ENCODE results near the gene RPAIN. TPM values are rescaled to one million over a fixed set of nuclear protein-coding genes. Genes with fewer than 3 reads are reported as not detected.
A peak's percentile ranks its signal among the peaks of the same experiment; 100 is the strongest.

RPAIN gene
- total and polyA plus RNA-seq, 2 donors (not counting 1 experiment from before 2014, with no cell fraction given) = 73.9 to 125 TPM

GRCh38 chr17:5378566-5379207 is 41.3 kb upstream of the RPAIN start:
- no peak for TF ChIP-seq EZH2 (IDR thresholded peaks at IDR 0.05; ENCODE audit: borderline replicate concordance, insufficient read depth, low read depth, low read length, poor library complexity, severe bottlenecking)
- TF ChIP-seq CTCF (IDR thresholded peaks at IDR 0.05) = no peak
- Histone ChIP-seq H2AFZ (ENCODE audit: insufficient read depth, low read depth, low read length, poor library complexity, severe bottlenecking) (no peak overlapping the region), H3K79me2 (ENCODE audit: control insufficient read depth, insufficient read depth, low read length) (no peaks in the 10 kb centered on the region), H3K27ac (ENCODE audit: low read length in 2 of 2) (peak overlapping the region in 1 of 2 donors; percentile 34), H3K4me3 (ENCODE audit: control extremely low read depth in 1 of 5, extremely low read depth in 1 of 5, insufficient read depth in 1 of 5, low read depth in 2 of 5, low read length in 4 of 5) (no peak overlapping the region), H3K36me3 (replicated peaks in 1 of 2; ENCODE audit: control extremely low read depth in 1 of 2, control insufficient read depth in 1 of 2, extremely low read depth in 1 of 2, insufficient read depth in 2 of 2, low read length in 1 of 2) (peaks cover 4 to 96% of the 10 kb centered on the region in 2 experiments), H3K4me1 (ENCODE audit: control insufficient read depth in 2 of 2, insufficient read depth in 2 of 2, low read length in 2 of 2) (no peaks in the 10 kb centered on the region), H4K20me1 (ENCODE audit: control insufficient read depth, insufficient read depth, low read length, poor library complexity, severe bottlenecking) (peaks cover 17% of the 10 kb centered on the region), H3K9me3 (ENCODE audit: control extremely low read depth in 1 of 3, control insufficient read depth in 2 of 3, insufficient read depth in 1 of 3, low read length in 2 of 3) (no peaks in the 10 kb centered on the region), H3K9ac (ENCODE audit: low read length) (no peak overlapping the region), H3K4me2 (replicated peaks; ENCODE audit: low read depth, low read length, poor library complexity, severe bottlenecking) (no peak overlapping the region), H3K27me3 (replicated peaks in 1 of 4; ENCODE audit: control extremely low read depth in 1 of 4, control insufficient read depth in 3 of 4, insufficient read depth in 4 of 4, low read length in 3 of 4) (no peaks in the 10 kb centered on the region)
- ATAC-seq (ENCODE audit: low read depth) (no peak), DNase-seq (no peak)
- Mint-ChIP-seq H3K27me3 (no peaks in the 10 kb centered on the region), H3K4me3 (no peak overlapping the region), H3K27ac (peak overlapping the region; percentile 21), H3K4me1 (no peaks in the 10 kb centered on the region), H3K9me3 (ENCODE audit: insufficient read depth) (no peaks in the 10 kb centered on the region)
- WGBS (ENCODE audit: insufficient coverage) = 94% methylated on average over 3 of the region's 3 CpGs
- intact Hi-C loops (cut with micrococcal nuclease) = no loop called here
- POLR2A ChIA-PET = interaction anchor here (0.6 kb wide), 2 partner anchors 71 kb away, joined by 3 to 4 read pairs; no protein-coding TSS in a partner anchor
- CTCF ChIA-PET = no interaction called here

- CTCF ChIA-PET = no interaction called here
- H3K4me2 ChIP-seq (replicated peaks; ENCODE audit: low read depth, low read length, poor library complexity, severe bottlenecking) = no peak overlapping the region
- intact Hi-C loops (cut with micrococcal nuclease) = no loop called here
- H3K27ac Mint-ChIP-seq = peak overlapping the region; percentile 37
- no peak overlapping the region for H3K4me3 ChIP-seq (ENCODE audit: control extremely low read depth in 1 of 5, extremely low read depth in 1 of 5, insufficient read depth in 1 of 5, low read depth in 2 of 5, low read length in 4 of 5)
- no peaks in the 10 kb centered on the region for H3K27me3 ChIP-seq (replicated peaks in 1 of 4; ENCODE audit: control extremely low read depth in 1 of 4, control insufficient read depth in 3 of 4, insufficient read depth in 4 of 4, low read length in 3 of 4)
- H3K4me1 Mint-ChIP-seq = no peaks in the 10 kb centered on the region
- ATAC-seq (ENCODE audit: low read depth) (no peak), DNase-seq (no peak)
- H4K20me1 ChIP-seq (ENCODE audit: control insufficient read depth, insufficient read depth, low read length, poor library complexity, severe bottlenecking) = peaks cover 17% of the 10 kb centered on the region
- no peaks in the 10 kb centered on the region for H3K79me2 ChIP-seq (ENCODE audit: control insufficient read depth, insufficient read depth, low read length)
- H2AFZ ChIP-seq (ENCODE audit: insufficient read depth, low read depth, low read length, poor library complexity, severe bottlenecking) = no peak overlapping the region
- no peaks in the 10 kb centered on the region for H3K9me3 Mint-ChIP-seq (ENCODE audit: insufficient read depth)
- WGBS (ENCODE audit: insufficient coverage) = 90% methylated on average over 10 of the region's 11 CpGs
- no peaks in the 10 kb centered on the region for H3K4me1 ChIP-seq (ENCODE audit: control insufficient read depth in 2 of 2, insufficient read depth in 2 of 2, low read length in 2 of 2)
- H3K27ac ChIP-seq (ENCODE audit: low read length in 2 of 2) = peak overlapping the region in 1 of 2 donors; percentile 25
- no peaks in the 10 kb centered on the region for H3K9me3 ChIP-seq (ENCODE audit: control extremely low read depth in 1 of 3, control insufficient read depth in 2 of 3, insufficient read depth in 1 of 3, low read length in 2 of 3)
- no peak for TF ChIP-seq EZH2 (IDR thresholded peaks at IDR 0.05; ENCODE audit: borderline replicate concordance, insufficient read depth, low read depth, low read length, poor library complexity, severe bottlenecking)
- TF ChIP-seq CTCF (IDR thresholded peaks at IDR 0.05) = no peak
- peaks cover 4 to 98% of the 10 kb centered on the region in 2 experiments for H3K36me3 ChIP-seq (replicated peaks in 1 of 2; ENCODE audit: control extremely low read depth in 1 of 2, control insufficient read depth in 1 of 2, extremely low read depth in 1 of 2, insufficient read depth in 2 of 2, low read length in 1 of 2)
- POLR2A ChIA-PET = interaction anchor here (0.6 kb wide), 1 partner anchor 72 kb away, joined by 3 read pairs; no protein-coding TSS in a partner anchor
- no peak overlapping the region for H3K9ac ChIP-seq (ENCODE audit: low read length)
- no peaks in the 10 kb centered on the region for H3K27me3 Mint-ChIP-seq
- no peak overlapping the region for H3K4me3 Mint-ChIP-seq
These were observed 40.5 kb upstream of the RPAIN start for GRCh38 chr17:5379351-5380107.

Measured in B cell (primary cell).